GM20000 (cell line): ENCODE measurements around the gene SDR42E2.
"Not testable (repeated sequence)": the region's sequence is repeated elsewhere in the genome, so short reads cannot be mapped to it uniquely, and the experiment has no call there.

Source experiments
- DNase-seq: peaks from one replicate; pipeline ENCODE4 v3.0.0; 2012; ENCODE audit warnings: low spot score
- TF ChIP-seq, protein P1 (sequence below): IDR thresholded peaks from 2 replicates; pipeline ENCODE4 v1.5.1; 2012; ENCODE audit warnings: mild to moderate bottlenecking, control low read depth; ENCODE audit errors: extremely low read depth, missing control alignments

SDR42E2 gene

DNA sequence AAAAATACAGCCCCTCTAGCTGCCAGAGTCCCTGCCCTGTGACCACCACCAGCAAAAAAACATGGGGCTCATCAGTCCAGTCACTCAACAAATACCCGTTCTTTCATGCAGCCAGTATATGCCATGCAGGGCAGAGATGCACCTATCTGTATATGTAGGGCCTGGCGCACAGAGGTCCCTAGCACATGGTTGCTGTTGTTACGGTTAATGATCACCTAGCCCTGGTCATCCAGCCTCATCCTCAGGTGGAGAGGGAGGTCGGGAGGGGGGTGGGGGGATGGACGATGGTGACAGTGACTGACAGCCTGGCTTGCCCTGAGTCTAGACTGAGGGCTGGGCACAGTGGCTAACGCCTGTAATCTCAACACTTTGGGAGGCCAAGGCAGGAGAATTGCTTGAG is 1.5 kb downstream of the SDR42E2 start:
- DNase-seq: no peak
- TF ChIP-seq, protein P1, sequence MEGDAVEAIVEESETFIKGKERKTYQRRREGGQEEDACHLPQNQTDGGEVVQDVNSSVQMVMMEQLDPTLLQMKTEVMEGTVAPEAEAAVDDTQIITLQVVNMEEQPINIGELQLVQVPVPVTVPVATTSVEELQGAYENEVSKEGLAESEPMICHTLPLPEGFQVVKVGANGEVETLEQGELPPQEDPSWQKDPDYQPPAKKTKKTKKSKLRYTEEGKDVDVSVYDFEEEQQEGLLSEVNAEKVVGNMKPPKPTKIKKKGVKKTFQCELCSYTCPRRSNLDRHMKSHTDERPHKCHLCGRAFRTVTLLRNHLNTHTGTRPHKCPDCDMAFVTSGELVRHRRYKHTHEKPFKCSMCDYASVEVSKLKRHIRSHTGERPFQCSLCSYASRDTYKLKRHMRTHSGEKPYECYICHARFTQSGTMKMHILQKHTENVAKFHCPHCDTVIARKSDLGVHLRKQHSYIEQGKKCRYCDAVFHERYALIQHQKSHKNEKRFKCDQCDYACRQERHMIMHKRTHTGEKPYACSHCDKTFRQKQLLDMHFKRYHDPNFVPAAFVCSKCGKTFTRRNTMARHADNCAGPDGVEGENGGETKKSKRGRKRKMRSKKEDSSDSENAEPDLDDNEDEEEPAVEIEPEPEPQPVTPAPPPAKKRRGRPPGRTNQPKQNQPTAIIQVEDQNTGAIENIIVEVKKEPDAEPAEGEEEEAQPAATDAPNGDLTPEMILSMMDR: no peak

GRCh38 chr16:22164482-22164881 is 2.2 kb downstream of the SDR42E2 start:
- no peak for DNase-seq
- TF ChIP-seq, protein P1: no peak

GRCh38 chr16:22165508-22166285 is 3.4 kb downstream of the SDR42E2 start:
- no peak for DNase-seq
- TF ChIP-seq, protein P1: no peak

- DNase-seq: no peak
These were observed 9.6 kb downstream of the SDR42E2 start for GRCh38 chr16:22171953-22172352.

GRCh38 chr16:22172642-22173041 is 10.3 kb downstream of the SDR42E2 start:
- not testable (repeated sequence) for DNase-seq

More at GRCh38 chr16:22171953-22172352, 9.6 kb downstream of the SDR42E2 start:
- TF ChIP-seq, protein P1: no peak

DNA sequence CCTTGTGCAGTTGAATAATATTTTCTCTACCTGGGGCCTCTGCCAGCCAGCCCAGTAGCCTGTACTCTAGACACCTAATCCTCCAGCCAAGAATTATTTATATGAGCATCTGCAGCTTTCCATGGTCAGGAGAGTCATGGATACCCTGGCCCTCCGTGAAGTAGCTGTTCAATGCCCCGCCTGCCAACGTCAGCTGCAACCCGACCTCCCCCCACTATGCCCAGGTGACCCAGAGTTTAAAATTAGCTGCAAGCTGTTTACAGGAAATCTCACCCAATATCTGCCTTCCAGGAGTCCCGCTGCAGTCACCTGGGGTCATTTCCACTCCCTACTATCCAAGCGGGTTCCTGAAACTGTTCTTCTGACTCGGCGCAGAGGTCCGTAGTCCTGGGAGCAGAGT is 12.3 kb downstream of the SDR42E2 start:
- TF ChIP-seq, protein P1: no peak
- DNase-seq: no peak

DNA sequence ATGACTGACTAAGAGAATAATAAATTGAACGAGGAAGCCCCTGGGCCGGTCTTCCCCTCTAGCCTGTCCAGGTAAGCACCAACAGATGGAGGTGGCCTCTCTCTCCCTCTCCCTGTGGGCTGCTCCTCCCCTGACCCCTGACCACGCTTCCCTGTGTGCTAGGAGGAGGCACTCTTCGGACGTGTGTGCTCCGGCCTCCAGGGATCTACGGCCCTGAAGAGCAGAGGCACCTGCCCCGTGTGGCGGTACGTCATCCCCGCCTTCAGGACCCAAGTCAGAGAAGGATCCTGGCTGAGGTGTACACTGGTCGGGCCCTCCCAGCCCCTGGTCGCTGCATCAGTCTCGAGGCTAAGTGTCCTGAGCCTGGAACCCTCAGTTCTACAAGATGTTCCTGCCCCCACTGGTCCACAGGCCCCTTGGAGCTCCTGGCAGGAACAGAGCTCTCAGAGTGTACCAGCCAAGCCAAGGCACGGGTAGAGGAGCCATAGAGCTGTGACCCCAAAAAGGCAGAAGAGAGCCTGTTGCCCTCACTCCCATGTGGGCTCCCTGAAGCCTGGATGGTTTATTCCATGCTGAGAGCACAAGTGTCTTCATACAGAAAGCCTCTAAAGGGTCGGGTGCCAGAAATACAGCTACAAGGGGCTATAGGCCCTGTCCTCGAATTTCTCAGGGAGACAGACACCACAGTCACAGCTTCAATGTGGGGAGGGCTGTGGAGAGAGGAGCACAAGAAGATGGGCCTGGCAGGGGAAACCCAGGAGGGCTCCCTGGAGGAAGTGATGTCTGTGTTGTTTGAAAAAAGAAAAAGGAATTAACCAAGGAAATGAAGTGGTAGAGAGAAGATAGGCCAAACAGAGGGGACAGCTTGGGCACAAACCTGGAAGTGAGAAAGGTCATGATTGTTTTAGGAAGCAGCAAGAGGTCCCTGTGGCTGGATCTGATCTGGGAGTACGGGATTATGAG is 15.9 kb downstream of the SDR42E2 start:
- TF ChIP-seq, protein P1: no peak
- DNase-seq: no peak
